ENCODE data around the gene SPATA31E1.

The SPATA31E1 gene

DNA sequence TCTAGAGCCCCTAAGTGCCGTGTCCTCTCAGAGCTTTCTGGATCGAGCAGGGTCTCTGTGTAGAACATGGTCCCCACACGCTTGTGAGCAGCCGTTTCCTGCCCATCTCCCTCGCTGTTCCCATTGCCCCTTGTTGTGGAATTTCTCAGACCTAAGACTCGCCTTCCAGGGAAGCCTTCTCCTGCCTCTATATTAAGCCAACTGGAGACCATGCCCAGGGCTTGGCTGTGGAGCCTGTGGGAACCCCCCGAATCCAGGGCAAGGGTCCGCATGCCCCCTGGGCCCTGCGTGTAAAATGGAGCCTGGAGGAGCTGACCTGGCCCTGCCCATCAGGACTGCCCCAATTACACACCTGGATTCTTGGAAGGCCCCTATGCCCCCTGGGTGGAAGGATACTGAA, 14.5 kb upstream of the SPATA31E1 start:
- TF ChIP-seq CREB5 (CRISPR knock-in tag; IDR thresholded peaks at IDR 0.05; ENCODE audit: low read depth) (no peak), POU6F1 (CRISPR knock-in tag; IDR thresholded peaks at IDR 0.05; ENCODE audit: borderline replicate concordance, low read depth) (no peak), ZC3H10 (CRISPR knock-in tag; IDR thresholded peaks at IDR 0.05) (no peak), RARB (CRISPR knock-in tag; IDR thresholded peaks at IDR 0.05) (no peak), ZNF565 (CRISPR knock-in tag; conservative IDR thresholded peaks at IDR 0.05; ENCODE audit: low read depth) (no peak), GLIS3 (CRISPR knock-in tag; IDR thresholded peaks at IDR 0.05) (no peak)
- no peak for ATAC-seq

GRCh38 chr9:87868635-87869034, 14.0 kb upstream of the SPATA31E1 start:
- TF ChIP-seq ZFP30 (CRISPR knock-in tag; IDR thresholded peaks at IDR 0.05): no peak
- no peak for TF ChIP-seq ZC3H10 (CRISPR knock-in tag; IDR thresholded peaks at IDR 0.05)
- no peak for ATAC-seq

DNA sequence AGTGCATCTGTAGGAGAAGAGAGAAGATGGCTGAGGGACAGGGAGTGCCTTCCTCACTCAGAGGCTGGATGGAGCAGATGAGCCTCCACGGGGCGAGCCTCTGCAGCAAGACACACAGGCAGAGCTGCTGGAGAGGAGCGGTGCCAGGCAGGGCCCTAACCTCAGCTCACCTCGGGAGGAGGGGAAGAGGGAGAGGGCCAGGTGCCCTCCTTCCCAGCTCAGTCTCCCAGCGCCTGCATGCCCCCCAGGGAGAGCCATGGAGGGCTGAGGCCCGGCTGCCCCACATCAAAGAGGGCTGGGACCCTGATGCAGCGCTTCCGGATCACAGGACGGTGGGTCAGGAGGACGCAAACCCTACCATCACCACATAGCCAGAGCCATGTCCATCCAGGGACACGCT, 13.6 kb upstream of the SPATA31E1 start:
- TF ChIP-seq BACH2 (CRISPR knock-in tag; IDR thresholded peaks at IDR 0.05; ENCODE audit: borderline replicate concordance) (no peak), ZFP3 (CRISPR knock-in tag; IDR thresholded peaks at IDR 0.05) (no peak), ZNF565 (CRISPR knock-in tag; conservative IDR thresholded peaks at IDR 0.05; ENCODE audit: low read depth) (no peak), CSDC2 (CRISPR knock-in tag; IDR thresholded peaks at IDR 0.05) (no peak), ISL1 (CRISPR knock-in tag; IDR thresholded peaks at IDR 0.05) (no peak), ZNF70 (CRISPR knock-in tag; IDR thresholded peaks at IDR 0.05) (no peak), ZC3H10 (CRISPR knock-in tag; IDR thresholded peaks at IDR 0.05) (no peak), PATZ1 (CRISPR knock-in tag; IDR thresholded peaks at IDR 0.05; ENCODE audit: borderline replicate concordance) (no peak), ARNTL (CRISPR knock-in tag; IDR thresholded peaks at IDR 0.05; ENCODE audit: borderline replicate concordance, low read depth) (no peak), TCF4 (CRISPR knock-in tag; IDR thresholded peaks at IDR 0.05; ENCODE audit: borderline replicate concordance) (no peak), SNAI2 (CRISPR knock-in tag; IDR thresholded peaks at IDR 0.05) (no peak), CREB5 (CRISPR knock-in tag; IDR thresholded peaks at IDR 0.05; ENCODE audit: low read depth) (no peak), POU6F1 (CRISPR knock-in tag; IDR thresholded peaks at IDR 0.05; ENCODE audit: borderline replicate concordance, low read depth) (no peak)
- TF ChIP-seq, protein P1, sequence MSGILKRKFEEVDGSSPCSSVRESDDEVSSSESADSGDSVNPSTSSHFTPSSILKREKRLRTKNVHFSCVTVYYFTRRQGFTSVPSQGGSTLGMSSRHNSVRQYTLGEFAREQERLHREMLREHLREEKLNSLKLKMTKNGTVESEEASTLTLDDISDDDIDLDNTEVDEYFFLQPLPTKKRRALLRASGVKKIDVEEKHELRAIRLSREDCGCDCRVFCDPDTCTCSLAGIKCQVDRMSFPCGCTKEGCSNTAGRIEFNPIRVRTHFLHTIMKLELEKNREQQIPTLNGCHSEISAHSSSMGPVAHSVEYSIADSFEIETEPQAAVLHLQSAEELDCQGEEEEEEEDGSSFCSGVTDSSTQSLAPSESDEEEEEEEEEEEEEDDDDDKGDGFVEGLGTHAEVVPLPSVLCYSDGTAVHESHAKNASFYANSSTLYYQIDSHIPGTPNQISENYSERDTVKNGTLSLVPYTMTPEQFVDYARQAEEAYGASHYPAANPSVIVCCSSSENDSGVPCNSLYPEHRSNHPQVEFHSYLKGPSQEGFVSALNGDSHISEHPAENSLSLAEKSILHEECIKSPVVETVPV (CRISPR knock-in tag; IDR thresholded peaks at IDR 0.05): no peak
- no peak for ATAC-seq

- ATAC-seq: no peak
- TF ChIP-seq ISL1 (CRISPR knock-in tag; IDR thresholded peaks at IDR 0.05): no peak
- TF ChIP-seq PATZ1 (CRISPR knock-in tag; IDR thresholded peaks at IDR 0.05; ENCODE audit: borderline replicate concordance): no peak
- no peak for TF ChIP-seq CSDC2 (CRISPR knock-in tag; IDR thresholded peaks at IDR 0.05)
- no peak for TF ChIP-seq ZNF8 (CRISPR knock-in tag; IDR thresholded peaks at IDR 0.05)
- no peak for TF ChIP-seq ESRRG (CRISPR knock-in tag; IDR thresholded peaks at IDR 0.05)
- no peak for TF ChIP-seq ZFP3 (CRISPR knock-in tag; IDR thresholded peaks at IDR 0.05)
These were observed 11.1 kb upstream of the SPATA31E1 start for GRCh38 chr9:87871425-87872078.
